Measurements from ENCODE around the gene ECE1.

Gene ECE1

DNA sequence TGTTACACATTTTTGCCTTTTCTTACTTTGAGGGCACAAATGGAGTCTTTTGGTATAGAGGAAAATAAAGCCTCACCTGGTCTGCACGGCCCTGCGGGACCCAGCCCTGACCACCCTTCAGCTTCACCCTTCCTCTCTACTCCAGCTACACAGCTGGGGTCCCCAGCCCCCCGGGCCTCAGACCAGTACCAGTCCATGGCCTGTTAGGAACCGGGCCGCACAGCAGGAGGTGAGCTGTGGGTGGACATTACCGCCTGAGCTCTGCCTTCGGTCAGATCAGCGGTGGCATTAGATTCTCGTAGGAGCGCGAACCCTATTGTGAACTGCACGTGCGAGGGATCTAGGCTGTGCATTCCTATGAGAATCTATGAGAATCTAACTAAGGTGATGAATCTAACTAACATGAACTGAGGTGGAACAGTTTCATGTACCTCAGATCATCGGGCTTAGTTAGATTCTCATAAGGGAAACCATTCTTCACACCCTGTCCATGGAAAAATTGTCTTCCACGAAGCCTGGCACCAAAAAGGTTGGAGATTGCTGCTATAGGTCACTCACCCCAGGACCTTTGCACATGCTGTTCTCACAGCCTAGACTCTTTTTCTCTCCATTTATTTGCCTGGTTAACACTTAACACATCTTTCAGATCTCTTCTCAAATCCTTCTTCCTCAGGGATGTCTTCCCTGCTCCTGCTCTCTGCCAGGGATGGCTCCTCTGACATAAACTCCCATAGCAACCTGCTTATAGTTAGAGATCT, 37.5 kb upstream of the ECE1 start:
- DNase-seq = no peak
- intact Hi-C loops (cut with DNase I) = no loop called here

DNA sequence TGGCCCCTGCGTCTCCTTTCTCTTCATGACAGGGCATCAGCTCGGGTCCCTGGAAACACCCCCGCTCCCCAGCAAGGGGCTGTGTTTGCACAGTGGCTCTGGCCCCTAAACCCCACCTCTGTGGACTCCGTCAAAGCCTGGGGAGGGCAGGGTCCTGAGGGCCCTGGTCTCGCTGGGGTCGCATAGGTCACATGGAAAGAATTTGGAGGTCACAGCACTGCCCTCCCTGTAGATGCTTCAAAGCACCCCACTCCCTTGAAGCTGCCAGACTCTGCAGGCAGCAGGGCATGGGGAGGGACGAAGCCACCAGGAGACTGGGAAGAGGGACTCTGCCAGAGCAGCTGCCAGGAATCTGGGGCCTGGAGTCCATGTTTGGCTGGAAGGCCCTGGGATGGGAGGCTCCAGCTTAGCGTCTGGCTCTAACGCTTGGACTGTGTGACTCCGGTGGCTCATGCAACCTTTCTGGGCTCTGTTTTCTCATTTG, 36.6 kb upstream of the ECE1 start:
- intact Hi-C loops (cut with DNase I) = no loop called here
- DNase-seq = peak in 1 of 42 donors; percentile 23

DNA sequence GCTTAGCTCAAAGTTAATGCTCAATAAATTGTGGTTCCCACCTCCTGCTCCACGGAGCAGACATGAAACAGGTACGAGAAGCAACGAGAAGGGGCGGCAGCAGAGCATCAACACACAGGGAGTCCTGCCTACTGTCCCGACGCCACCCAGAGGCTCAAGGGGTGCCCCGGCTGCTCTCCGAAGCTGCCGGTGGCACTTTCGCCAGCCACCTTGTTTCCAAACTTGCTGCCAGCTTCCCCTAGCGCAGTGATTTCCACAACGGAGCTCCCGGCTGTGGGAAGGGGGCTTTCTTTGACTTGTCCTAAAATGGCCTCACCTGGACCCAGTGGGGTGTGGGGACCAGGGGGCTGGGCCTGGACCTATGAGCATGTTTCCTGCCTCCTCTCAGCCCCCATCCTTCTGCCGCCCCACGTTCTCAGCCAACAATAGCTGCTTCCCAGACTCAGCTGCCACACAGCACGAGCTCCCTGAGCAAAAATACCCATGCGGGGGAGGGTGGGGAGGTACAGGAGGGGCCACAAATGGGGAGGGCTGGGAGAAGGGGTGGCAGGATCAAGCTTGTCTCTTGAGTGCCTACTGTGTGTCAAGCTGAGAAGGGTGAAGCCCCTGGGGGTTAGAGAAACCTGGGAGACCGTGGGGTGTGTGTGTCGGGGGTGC, 35.6 kb upstream of the ECE1 start:
- DNase-seq = peak in 38 of 42 donors; percentile 48 to 90 (median 72)
- intact Hi-C loops (cut with DNase I) = no loop called here

DNA sequence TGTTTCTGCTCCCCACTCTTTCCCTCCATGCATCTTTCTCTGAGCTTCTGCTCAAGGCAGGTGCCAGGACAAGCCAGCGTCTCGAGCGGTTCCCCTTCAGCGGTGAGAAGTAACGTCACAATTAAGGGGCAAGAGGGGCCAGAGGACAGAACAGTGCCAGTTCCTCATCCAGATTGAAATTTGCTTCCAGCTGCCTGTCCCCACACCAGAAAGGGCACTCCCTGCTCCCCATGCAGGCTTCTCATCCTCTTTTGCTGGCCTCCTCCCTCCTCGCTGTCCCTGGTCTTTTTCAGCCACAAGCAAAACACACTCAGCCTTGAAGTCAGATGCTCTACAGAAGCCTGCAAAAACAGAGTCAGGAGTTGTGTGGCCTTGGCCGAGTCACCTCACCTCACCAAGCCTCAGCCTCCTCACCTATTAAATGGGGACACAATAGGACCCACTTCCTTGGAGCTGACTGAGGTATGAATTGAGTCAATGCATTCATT, 35.0 kb upstream of the ECE1 start:
- DNase-seq = no peak
- intact Hi-C loops (cut with DNase I) = no loop called here

DNA sequence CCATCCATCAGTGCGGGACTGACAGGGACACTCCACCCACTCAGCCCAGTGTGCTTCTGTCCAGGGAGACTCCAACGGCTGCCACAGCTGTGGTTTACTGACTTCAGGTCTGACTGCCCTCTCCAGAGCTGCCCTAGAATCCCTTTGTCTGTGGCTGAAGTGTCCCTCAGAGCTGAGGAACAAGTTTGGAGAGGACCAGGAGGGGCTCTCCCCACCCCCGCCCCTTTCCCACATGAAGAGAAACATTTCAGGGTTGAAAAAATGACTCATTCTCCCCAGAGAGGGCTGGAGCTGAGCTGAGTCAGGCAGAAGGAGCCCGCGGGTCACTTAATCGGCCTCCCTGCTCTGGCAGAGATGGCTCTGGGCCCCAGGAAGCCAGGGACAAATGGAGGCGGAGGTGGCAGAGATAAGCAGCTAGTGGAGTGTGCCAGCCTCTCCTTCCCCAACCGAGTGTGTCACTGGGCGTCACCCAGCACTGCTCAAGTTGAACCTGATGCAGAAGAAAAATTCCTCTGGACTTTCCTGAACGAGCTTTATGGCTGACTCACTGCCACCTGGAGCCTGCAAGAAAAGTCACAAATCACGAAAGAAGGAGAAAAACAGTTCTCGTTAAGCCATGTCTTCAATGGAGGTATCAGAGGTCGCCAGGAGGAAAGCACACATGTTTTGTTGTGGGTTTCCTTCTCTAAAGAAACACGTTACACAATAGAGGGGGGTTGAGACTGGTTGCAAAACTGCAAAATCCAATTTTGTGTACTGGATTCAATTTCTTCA, 34.3 kb upstream of the ECE1 start:
- intact Hi-C loops (cut with DNase I) = no loop called here
- DNase-seq = peak in 17 of 42 donors; percentile 25 to 78 (median 52)

DNA sequence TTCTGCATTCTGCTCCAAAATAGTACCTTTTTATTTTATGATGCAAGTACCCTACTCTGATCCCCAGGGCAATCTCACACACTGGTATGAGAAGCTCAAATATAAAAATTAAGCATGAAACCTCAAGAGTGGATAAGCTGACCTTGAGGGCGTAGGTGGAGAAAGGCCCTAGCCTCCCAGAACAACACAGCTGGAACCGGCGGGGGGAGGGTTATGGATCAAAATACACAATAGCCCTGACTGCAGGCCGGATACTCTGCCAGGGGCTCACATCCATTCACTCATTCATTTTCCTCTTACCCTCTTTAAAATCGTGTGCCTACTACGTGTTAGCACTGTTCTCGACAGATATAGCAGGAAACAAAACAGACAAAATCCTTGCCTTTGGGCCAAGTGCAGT, 32.8 kb upstream of the ECE1 start:
- DNase-seq = no peak
- intact Hi-C loops (cut with DNase I) = no loop called here

DNA sequence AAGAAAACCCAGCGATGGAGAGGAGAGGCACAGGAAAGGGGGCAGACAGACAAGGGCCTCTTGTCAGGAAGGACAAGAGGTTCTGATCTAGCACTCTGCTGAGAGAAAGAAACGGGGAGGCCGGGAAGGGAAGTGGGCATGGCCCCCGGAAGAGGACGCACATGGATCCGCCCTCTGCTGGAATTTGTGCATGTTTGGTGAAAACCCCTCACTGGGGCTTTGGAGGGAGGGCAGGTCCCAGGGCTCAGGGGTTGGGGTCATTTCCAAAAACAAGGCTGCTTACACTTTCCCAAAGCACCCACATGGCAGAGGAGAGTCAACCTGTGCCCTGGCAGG, 32.4 kb upstream of the ECE1 start:
- no peak for DNase-seq
- intact Hi-C loops (cut with DNase I) = no loop called here

DNA sequence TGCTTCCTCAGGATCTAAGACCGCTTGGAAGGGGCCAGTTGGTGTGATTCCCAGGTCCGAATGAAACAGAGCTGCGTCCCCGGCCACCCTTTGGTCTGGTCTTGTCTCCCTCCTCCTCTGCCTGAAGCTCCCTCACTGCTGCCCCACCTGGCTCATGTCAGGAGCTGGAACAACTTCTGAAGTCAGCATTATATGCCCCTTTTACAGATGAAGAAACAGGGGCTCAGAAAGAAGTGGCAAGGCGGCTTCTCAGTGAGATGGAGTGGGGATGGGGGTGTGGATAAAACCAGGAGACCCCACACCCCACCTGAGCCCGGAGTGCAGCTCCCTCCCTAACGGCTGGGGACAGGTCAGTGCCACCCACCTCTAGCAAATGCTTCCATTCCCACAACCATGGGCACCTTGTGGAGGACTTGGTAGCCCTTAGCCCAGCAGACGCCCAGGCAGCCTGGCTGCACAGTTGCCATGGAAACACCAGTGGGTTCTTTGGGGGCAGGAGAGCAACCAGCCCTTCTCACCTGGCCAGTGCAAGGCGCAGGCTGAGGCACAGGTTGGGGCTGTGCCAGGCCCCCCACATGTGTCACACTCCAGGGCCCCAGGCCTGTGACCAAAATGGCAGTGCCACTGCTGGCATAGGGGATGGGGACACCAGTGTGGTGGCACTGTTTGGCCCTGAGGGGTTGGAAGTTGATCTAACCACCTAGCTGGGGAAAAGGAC, 31.9 kb upstream of the ECE1 start:
- DNase-seq = no peak
- intact Hi-C loops (cut with DNase I) = no loop called here

DNA sequence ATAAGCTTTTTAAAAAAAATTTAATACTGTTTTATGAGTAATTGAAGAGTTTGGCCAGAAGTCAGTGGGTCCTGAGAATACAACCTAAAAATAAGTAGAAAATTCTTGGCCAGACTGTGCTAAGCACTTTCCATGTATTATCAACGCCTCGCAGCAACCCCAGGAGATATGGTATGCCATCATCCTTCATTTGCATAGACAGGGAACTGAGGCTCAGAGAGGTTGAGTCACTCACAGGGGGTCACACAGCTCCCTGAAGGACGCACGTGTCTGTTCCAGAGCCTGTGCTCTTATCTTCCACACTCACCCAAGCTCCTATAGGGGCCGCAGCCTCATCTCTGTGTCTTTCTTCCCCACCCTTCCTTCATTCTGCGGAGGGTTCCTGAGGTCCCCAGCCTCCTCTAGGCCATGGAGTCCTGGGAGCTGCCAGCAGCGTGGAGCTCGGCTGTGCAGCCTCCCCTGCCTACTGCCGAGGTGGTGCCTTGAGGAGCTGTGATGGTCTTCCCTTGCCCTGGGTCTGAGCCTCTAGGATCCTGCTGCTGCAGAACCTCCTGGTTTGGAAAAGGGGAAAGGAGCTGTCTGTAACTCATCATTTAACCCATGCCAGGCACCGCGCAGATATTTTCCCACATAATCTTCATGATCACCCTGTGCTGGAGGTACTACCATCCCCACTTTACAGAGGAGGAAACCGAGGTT, 30.3 kb upstream of the ECE1 start:
- DNase-seq = no peak
- intact Hi-C loops (cut with DNase I) = no loop called here

DNA sequence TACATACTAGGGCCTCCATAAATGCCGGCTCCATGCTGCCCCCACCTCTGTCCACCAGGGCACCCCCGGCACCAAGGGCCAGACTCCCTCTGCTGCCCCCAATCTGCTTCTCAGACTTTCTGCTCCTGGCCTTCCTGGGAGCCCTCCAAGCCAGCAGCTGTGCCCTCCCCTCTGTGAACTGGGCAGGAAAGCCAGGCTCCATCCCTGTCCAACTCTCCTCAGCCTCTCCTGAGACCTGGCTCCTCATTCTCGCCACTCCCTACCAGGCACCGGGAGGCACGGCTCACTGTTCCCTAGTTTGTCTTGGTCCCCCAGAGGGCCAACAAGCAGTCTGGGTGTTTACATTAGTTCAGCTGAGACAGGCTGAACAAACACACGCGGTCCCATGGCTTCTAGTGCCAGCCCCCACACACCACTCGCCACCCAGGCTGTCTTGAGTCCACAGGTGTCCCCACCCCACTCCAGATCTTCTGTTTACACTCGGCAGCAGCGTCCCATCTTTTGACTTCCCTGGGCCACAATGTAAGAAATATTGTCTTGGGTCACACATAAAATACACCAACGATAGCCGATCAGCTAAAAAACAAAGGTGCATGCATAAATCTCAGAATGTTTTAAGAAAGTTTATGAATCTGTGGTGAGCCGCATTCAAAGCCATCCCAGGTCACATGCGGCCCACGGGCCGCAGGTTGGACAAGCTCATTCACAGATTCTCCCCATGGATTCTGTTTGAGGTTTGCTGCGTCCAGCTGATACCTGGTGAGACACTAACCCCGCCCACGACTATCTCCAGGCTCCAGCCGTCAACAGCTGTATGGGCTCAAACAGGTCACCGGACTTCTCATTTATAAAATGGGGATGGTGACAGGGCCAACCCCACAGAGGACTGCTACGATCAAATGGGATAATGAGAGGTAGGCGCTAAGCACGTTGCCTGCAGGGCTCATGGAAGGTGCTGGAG, 29.5 kb upstream of the ECE1 start:
- intact Hi-C loops (cut with DNase I) = no loop called here
- peak in 1 of 42 donors; percentile 53 for DNase-seq

DNA sequence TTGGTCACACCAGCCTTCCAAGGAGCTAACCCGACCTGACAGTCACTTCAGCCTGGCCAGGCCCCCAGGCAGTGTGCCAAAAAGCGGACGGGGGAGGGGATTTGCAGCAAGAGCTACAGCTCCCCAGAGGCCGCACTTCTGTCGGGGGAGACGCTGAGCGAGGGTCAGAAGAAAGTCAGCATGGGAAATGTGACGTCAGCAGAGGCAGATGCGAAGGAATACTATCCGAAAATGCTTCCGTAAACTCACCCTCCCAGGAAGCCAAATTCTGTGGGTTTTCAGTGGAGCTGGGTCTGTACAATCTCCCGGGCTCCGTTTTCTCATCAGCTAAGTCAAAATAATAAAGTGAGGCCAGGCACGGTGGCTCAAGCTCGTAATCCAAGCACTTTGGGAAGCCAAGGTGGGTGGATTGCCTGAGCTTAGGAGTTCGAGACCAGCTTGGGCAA, 28.5 kb upstream of the ECE1 start:
- intact Hi-C loops (cut with DNase I) = no loop called here
- peak in 20 of 42 donors; percentile 40 to 80 (median 58) for DNase-seq

DNA sequence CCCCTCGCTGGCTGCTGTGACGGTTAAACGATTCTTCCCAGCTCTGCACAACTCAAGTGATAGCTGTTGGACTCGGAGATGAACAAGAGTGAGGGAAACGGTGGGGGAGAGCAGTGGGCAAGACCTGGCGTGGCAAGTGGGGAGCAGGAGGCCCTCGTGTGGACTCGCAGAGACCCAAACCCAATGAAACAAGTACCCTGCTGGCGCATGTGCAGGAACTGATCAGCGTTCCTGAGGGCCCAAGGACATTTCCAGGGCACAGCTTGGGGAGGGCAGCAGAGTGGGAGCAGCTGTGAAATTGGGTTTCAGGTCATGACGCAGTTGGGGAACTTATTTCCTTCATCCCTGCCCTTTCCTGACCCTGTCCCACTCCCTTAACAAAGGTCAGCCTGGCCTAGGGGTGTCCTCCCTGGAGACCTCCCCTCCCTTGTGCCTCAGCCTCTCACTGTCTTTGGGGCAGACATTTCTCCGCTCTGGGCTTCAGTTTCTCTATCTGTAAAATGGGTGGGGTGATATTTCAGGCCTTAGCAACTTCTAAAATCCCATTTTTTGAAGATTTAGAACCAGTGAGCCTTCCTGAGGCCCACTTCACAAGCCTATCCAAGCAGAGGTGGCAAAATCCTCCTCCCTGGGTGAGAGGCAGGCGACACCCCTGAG, 27.9 kb upstream of the ECE1 start:
- intact Hi-C loops (cut with DNase I) = no loop called here
- no peak for DNase-seq

DNA sequence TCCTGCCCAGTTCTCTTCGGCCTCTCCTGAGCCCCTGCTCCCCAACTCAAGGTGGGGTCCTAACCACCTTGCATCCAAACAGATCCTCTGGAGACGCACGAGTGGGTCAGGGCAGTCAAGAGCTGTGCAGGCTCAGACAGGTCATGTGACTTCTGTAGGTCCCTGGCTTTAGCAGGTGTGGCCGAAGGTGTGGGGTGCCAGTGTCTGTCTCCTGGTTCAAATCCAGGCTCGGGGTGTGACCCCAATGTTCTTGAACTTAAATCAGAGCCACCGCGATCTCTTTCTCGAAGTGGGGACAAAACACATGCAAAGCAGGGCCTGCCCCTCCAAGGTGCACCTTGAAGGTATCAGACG, 27.4 kb upstream of the ECE1 start:
- intact Hi-C loops (cut with DNase I) = no loop called here
- DNase-seq = no peak

DNA sequence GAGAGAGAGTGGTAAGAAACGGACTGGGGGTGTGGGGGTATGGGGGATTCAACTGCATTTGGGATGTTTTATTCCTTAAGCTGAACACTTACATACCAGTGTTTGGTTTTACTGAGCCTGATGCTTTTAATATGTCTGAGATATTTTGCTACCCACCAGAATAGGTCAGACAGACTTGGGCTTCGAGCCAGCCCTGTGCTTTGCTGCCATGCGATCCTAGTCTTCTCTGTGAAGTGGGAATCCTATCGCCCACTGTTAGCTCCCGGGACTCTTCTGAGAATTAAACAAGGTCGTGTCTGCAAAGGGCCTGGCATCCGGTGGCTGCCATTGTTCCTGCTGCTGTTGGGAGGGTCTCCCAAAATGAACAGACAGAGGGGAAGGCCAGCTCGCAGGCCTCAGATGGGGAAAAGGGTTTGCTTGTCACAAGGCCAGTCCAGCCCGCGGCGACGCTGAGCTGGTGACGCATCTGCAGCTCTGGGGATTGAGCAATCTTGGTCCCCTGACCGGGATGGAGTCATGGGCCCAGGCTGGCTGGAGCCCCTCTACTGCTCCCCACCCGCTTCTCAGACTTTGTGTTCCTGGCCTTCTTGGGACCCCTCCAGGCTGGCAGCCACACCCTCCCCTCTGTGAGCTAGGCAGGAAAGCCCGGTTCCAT, 26.9 kb upstream of the ECE1 start:
- peak in 28 of 42 donors; percentile 18 to 85 (median 63) for DNase-seq

DNA sequence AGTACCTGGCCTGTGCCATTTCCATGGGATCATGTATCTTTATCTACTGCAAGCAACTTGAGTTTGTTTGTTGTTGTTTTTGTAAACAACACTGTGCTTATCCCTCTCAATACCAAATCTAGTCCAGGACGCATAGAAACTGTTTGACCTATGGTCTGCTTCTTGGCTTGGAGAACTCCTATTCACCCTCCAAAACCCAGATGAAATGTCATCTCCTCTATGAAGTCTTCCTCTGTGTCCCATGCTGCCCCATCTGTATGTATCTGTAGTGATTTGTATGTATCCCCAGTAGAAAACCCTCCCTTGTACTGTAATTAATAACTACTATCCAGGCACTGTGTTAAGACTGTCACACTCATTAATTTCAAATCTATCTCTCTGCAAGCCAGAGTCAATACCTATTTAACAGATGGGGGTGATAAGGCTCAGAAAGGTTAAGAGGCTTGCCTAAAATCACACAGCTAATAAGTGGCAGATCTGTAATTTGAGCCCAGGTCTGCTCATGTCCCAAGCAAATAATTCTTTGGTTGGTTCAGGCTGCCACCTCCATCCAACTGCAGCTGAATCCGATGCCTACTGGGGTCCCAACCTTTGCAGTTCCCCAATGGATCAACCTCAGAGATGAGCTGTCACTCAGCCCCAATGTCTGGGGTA, 24.6 kb upstream of the ECE1 start:
- intact Hi-C loops (cut with DNase I) = no loop called here
- no peak for DNase-seq

More for the DNA sequence above, 26.9 kb upstream of the ECE1 start:
- intact Hi-C loops (cut with DNase I) = no loop called here

Data from head of caudate nucleus (tissue), 42 donors.